ENCODE results near the gene CPB2.

The CPB2 gene

DNA sequence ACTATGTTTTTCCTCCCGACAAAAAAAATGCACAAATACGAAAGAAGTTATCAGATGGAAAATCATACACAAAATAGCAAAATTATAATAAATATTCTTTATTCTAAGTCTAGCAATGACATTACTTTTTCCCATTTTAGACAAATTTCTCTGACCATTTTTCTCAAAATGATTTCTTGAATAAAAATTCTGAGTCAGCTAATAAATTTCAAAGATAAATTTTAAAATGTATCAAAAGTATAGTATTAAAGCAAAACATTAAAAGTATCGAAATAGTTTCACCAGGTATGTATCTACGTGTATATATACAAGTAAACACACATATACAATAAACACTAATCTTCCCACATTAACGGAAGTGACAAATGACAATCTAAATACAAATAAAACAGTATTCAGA is 61.2 kb downstream of the CPB2 start:
- DNase-seq = no peak

DNA sequence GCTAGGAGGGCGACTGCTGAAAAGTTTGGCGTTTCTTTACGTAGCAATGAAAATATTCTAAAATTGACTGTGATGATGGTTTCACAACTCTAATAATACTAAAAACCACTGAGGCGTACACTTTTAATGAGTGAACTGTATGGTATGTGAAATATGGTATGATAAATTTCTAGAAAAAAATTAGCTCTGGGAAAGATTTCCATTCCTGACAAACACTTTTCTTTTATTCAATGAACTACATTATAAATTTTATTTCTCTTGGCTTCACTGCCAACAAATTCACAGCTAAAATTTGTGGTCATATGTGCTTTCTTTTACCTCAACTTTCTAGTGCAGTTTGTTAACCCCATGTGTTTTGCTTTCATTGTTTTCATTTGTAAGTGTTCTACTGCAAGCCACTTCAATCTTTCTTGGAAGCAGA is 63.4 kb downstream of the CPB2 start:
- no peak for DNase-seq

GRCh38 chr13:46040763-46041162 is 64.1 kb downstream of the CPB2 start:
- no peak for DNase-seq

GRCh38 chr13:46039411-46040182 is 65.2 kb downstream of the CPB2 start:
- no peak for DNase-seq

DNA sequence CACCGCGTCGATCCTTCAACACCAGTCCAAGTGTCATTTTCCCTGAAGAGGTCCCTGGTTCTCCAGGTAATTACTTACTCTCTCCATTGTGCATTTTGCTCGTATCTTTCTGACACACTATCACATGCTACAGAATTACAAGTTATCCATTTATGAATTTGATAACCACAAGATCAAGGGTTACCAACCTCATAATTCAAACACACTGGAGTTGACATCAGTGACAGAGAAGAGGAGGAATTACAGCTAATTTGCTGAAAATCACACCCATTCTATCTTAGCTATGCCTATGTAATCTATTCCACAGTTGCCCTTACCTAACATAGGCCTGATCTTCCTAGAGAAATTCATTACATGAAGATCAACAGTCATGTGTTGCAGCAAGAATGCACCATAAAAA is 66.5 kb downstream of the CPB2 start:
- no peak for DNase-seq

GRCh38 chr13:46035066-46035465 is 69.8 kb downstream of the CPB2 start:
- no peak for DNase-seq

GRCh38 chr13:46032341-46032740 is 72.5 kb downstream of the CPB2 start:
- DNase-seq = no peak

- DNase-seq = no peak
Measured at GRCh38 chr13:46031581-46032263, 73.1 kb downstream of the CPB2 start.

DNA sequence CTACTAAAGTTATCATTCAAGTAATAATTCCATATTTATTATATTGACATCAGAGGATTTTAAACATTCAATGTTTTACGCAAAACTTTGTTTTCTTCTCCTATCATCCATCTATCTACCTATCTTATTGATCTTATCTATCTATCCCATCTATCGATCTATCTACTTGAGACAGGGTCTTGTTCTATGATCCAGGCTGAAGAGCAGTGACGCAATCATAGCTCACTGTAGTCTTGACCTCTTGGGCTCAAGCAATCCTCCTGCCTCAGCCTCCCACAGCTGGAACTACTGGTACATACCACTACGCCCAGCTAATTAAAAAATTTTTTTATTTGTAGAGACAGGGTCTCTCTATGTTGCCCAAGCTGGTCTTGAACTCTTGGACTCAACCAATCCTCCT is 79.7 kb downstream of the CPB2 start:
- no peak for DNase-seq

DNA sequence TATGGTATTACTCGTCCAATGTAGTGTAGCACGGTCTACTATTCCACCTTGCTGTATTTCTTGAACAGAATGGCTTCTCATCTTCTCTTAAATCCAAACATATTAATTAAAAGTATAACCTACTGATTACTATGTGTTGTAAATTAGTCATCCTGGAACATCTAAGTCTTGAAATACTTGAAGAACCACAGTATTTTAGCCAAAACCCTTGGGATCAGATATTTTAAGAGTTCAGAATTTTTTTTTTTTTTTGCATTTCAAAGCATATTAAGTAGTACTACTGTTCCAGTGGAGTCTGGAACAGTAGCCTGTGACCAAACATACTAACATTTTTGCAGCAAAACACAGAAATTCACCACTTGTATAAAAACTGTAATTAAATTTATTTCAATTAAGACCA is 82.4 kb downstream of the CPB2 start:
- DNase-seq = no peak

GRCh38 chr13:46016216-46016615 is 88.6 kb downstream of the CPB2 start:
- DNase-seq = no peak

GRCh38 chr13:46015366-46015765 is 89.5 kb downstream of the CPB2 start:
- no peak for DNase-seq

GRCh38 chr13:46012404-46012803 is 92.4 kb downstream of the CPB2 start:
- no peak for DNase-seq

DNA sequence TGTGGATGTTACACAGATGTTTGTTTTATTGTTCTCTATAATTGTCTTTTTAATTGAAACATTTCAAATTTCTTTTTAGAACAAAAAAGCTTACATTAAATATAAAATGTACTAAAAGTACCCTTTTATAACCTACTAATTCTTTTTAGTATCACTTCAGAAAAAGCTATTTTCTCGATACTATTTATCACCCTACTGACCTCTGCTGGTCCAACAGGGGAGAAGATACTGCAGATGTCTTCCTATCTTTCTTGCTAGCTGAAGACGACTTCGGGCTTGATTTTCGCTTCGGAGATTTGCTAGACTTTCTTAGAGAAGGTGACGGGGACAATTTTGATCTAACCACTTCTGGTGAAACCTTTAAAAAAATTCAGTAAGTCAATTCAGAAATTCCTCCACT is 94.7 kb downstream of the CPB2 start:
- no peak for DNase-seq

- DNase-seq = no peak
Measured at GRCh38 chr13:46008631-46009030, 96.2 kb downstream of the CPB2 start.

- no peak for DNase-seq
Measured at GRCh38 chr13:46006688-46007452, 98.0 kb downstream of the CPB2 start.

GRCh38 chr13:46004491-46004890 is 100.3 kb downstream of the CPB2 start:
- DNase-seq = no peak

Data from activated CD4-positive, alpha-beta T cell treated with anti-CD3 and anti-CD28 coated beads, Interleukin-2, amount 50 U/mL, for 1 hour (primary cell).